GM12878 (cell line): ENCODE measurements around the gene PRSS8. TPM values are rescaled to one million over a fixed set of nuclear protein-coding genes. Genes with fewer than 3 reads are reported as not detected.

Experiments used
- ATAC-seq: fragments of 200-7000 bp; cut with Tn5 transposase; 3 replicates; pipeline ENCODE4 v1.9.1; 2020; ENCODE audit warnings: mild to moderate bottlenecking, moderate library complexity
- BruUV-seq: library from RNA; stranded (reverse); fragments of 400-500 nt; replicated peaks from 2 replicates; lab custom pipeline; 2021; lab: Mats Ljungman, UMichigan
- CTCF ChIA-PET: fragments of 300-600 bp; sonication (Branson Sonifier 250); formaldehyde crosslinking; extraction: SDS; loops from one replicate; lab custom pipeline; 2021; ENCODE audit warnings: inconsistent platforms; lab: Yijun Ruan, JAX
- POLR2A ChIA-PET: fragments of 350-600 bp; formaldehyde crosslinking; extraction: SDS; loops from one replicate; lab custom pipeline; 2021; ENCODE audit warnings: inconsistent platforms; lab: Charles Lee
- RAD21 ChIA-PET: fragments of 300-600 bp; sonication (Branson Sonifier 250); formaldehyde crosslinking; loops from one replicate; lab custom pipeline; 2023; ENCODE audit warnings: antibody characterized with exemption; ENCODE audit not compliant: unreplicated experiment; lab: Charles Lee
- SMC1A ChIA-PET: fragments of 300-600 bp; sonication (Branson Sonifier 250); formaldehyde crosslinking; loops from one replicate; lab custom pipeline; 2023; ENCODE audit not compliant: unreplicated experiment, uncharacterized antibody; lab: Charles Lee
- DNase-seq: peaks from one replicate; pipeline ENCODE4 v3.0.0-alpha.2; 2011; ENCODE audit warnings: low read depth, low spot score
- FAIRE-seq: peaks from 3 replicates; lab custom pipeline; 2011; peaks lifted over from hg19 to GRCh38; lab: Jason Lieb, UNC
- H2AFZ ChIP-seq: 2 replicates; pipeline ENCODE4 v1.6.0; 2011; ENCODE audit warnings: low read depth, low read length, control low read depth; ENCODE audit not compliant: control insufficient read depth
- H3K27ac ChIP-seq: 2 replicates; pipeline ENCODE4 v1.5.1; 2011; ENCODE audit warnings: control low read depth; ENCODE audit not compliant: control insufficient read depth, insufficient read depth
- H3K27me3 ChIP-seq, 2 experiments: replicated peaks in 1 of 2; 2 replicates each; pipeline versions ENCODE4 v1.6.0 to v1.6.1; 2011; ENCODE audit warnings: low read length in 1 of 2; ENCODE audit not compliant: control insufficient read depth in 2 of 2, insufficient read depth in 2 of 2
- H3K36me3 ChIP-seq, 2 experiments: 2 replicates each; pipeline ENCODE4 v1.5.1; 2011; ENCODE audit warnings: low read length in 1 of 2; ENCODE audit not compliant: control insufficient read depth in 2 of 2, insufficient read depth in 2 of 2
- H3K4me1 ChIP-seq: 2 replicates; pipeline ENCODE4 v1.6.1; 2011; ENCODE audit warnings: mild to moderate bottlenecking, low read length, moderate library complexity, mixed read lengths; ENCODE audit not compliant: control insufficient read depth, insufficient read depth
- H3K4me2 ChIP-seq: 2 replicates; pipeline ENCODE4 v1.6.0; 2011; ENCODE audit warnings: control low read depth; ENCODE audit not compliant: control insufficient read depth, insufficient read depth
- H3K4me3 ChIP-seq: fragments of 200-600 bp; sonication (generic); 2 replicates; pipeline ENCODE4 v1.5.1; 2016
- H3K79me2 ChIP-seq: 2 replicates; pipeline ENCODE4 v1.6.0; 2011; ENCODE audit warnings: low read length; ENCODE audit not compliant: control insufficient read depth, insufficient read depth
- H3K9ac ChIP-seq: 2 replicates; pipeline ENCODE4 v1.8.0; 2011; ENCODE audit warnings: low read length, control low read depth, mixed read lengths; ENCODE audit not compliant: control insufficient read depth, insufficient read depth
- H3K9me3 ChIP-seq: replicated peaks from 3 replicates; pipeline ENCODE4 v1.5.1; 2011; ENCODE audit warnings: mild to moderate bottlenecking, low read length; ENCODE audit not compliant: control insufficient read depth, insufficient read depth
- H4K20me1 ChIP-seq: 2 replicates; pipeline ENCODE4 v1.6.0; 2011; ENCODE audit not compliant: control insufficient read depth, insufficient read depth
- CHD4 ChIP-seq: fragments of 200-600 bp; sonication (generic); IDR thresholded peaks from 2 replicates; pipeline ENCODE4 v1.6.1; 2016; ENCODE audit warnings: mild to moderate bottlenecking
- CREB1 ChIP-seq: IDR thresholded peaks from 2 replicates; pipeline ENCODE4 v1.6.1; 2012; ENCODE audit warnings: low read depth, mild to moderate bottlenecking, inconsistent platforms
- CREM ChIP-seq: IDR thresholded peaks from 2 replicates; pipeline ENCODE4 v1.6.1; 2014; ENCODE audit warnings: antibody characterized with exemption, low read depth
- IKZF1 ChIP-seq: fragments of 450-650 bp; conservative IDR thresholded peaks from 2 replicates; pipeline ENCODE4 v1.6.1; 2017; ENCODE audit warnings: antibody characterized with exemption, mild to moderate bottlenecking
- IKZF2 ChIP-seq, 2 experiments: fragments of 450-650 bp; IDR thresholded peaks; 2 replicates each; pipeline ENCODE4 v1.6.1; 2017; ENCODE audit warnings: mild to moderate bottlenecking in 2 of 2, moderate library complexity in 2 of 2
- NBN ChIP-seq: fragments of 450-650 bp; IDR thresholded peaks from 2 replicates; pipeline ENCODE4 v1.6.1; 2016
- NR2C1 ChIP-seq: fragments of 450-650 bp; IDR thresholded peaks from 2 replicates; pipeline ENCODE4 v1.6.1; 2017; ENCODE audit warnings: antibody characterized with exemption, mild to moderate bottlenecking, moderate library complexity
- NR2C2 ChIP-seq: IDR thresholded peaks from 2 replicates; pipeline ENCODE4 v1.6.1; 2011; ENCODE audit warnings: borderline replicate concordance, low read depth; ENCODE audit not compliant: control insufficient read depth, insufficient read length
- NR2F1 ChIP-seq: fragments of 450-650 bp; conservative IDR thresholded peaks from 2 replicates; pipeline ENCODE4 v1.6.1; 2017; ENCODE audit warnings: mild to moderate bottlenecking
- RUNX3 ChIP-seq: IDR thresholded peaks from 2 replicates; pipeline ENCODE4 v1.6.1; 2012; ENCODE audit warnings: low read length, inconsistent platforms
- SP1 ChIP-seq: IDR thresholded peaks from one replicate; pipeline ENCODE4 v1.6.1; 2011; ENCODE audit warnings: low read depth, low read length
- TCF12 ChIP-seq: IDR thresholded peaks from 2 replicates; pipeline ENCODE4 v1.6.1; 2011; ENCODE audit warnings: low read depth, mild to moderate bottlenecking, low read length
- WGBS: methylation state at CpG from one replicate; pipeline ENCODE4 v1.1.6; 2016; ENCODE audit warnings: low lambda C conversion rate; ENCODE audit not compliant: insufficient replicate concordance, insufficient coverage; ENCODE audit errors: missing lambda C conversion rate; 5-methylcytosine and 5-hydroxymethylcytosine counted together
- in situ Hi-C: fragments of 300-500 bp; cut with MboI; formaldehyde crosslinking; loops from 9 replicates; pipeline ENCODE4 v1.14.3; 2018; ENCODE audit warnings: mixed read lengths
- intact Hi-C: fragments of 100-400 bp; cut with micrococcal nuclease; formaldehyde crosslinking; loops from one replicate; pipeline ENCODE4 v1.14.2; 2022; ENCODE audit not compliant: unreplicated experiment
- polyA plus RNA-seq, 11 experiments: library from polyadenylated mRNA; depleted of rRNA in 4 of 11; unstranded in 6 of 11; stranded (reverse) in 5 of 11; fragments of >200 nt; fragmentation: Nextera tagmentation in 4 of 11; fragmentation: Illumina TruSeq in 1 of 11; extraction: Ambion mirVana in 4 of 11; extraction: Trizol in 1 of 11; gene quantifications; 1 replicate in 1 of 11; 2 replicates in 10 of 11; pipeline versions ENCODE4 v1.2.1 to v1.2.3, GENCODE V29; 2011 to 2016; ENCODE audit warnings: inconsistent platforms in 2 of 11, missing spikeins in 2 of 11, low read depth in 1 of 11
- total RNA-seq, 4 experiments: library from RNA; depleted of rRNA in 3 of 4; stranded (reverse); fragments of >200 nt in 3 of 4; fragmentation: Illumina TruSeq in 1 of 4; extraction: Trizol in 1 of 4; gene quantifications; 2 replicates each; pipeline versions ENCODE4 v1.2.1 to v1.2.3, GENCODE V29; 2013 to 2021
- TF ChIP-seq, protein P1 (sequence below): fragments of 450-650 bp; IDR thresholded peaks from 2 replicates; pipeline ENCODE4 v1.6.1; 2017; ENCODE audit warnings: borderline replicate concordance
- TF ChIP-seq, protein P2 (sequence below): IDR thresholded peaks from 2 replicates; pipeline ENCODE4 v1.6.1; 2012; ENCODE audit warnings: low read depth, low read length, improper control_type of control experiment

PRSS8 gene
- total and polyA plus RNA-seq, 10 of the 15 experiments (the other 5 are each of a cell fraction or from before 2014, with no cell fraction given), result 0.33 to 0.58 TPM; not detected in 8

DNA sequence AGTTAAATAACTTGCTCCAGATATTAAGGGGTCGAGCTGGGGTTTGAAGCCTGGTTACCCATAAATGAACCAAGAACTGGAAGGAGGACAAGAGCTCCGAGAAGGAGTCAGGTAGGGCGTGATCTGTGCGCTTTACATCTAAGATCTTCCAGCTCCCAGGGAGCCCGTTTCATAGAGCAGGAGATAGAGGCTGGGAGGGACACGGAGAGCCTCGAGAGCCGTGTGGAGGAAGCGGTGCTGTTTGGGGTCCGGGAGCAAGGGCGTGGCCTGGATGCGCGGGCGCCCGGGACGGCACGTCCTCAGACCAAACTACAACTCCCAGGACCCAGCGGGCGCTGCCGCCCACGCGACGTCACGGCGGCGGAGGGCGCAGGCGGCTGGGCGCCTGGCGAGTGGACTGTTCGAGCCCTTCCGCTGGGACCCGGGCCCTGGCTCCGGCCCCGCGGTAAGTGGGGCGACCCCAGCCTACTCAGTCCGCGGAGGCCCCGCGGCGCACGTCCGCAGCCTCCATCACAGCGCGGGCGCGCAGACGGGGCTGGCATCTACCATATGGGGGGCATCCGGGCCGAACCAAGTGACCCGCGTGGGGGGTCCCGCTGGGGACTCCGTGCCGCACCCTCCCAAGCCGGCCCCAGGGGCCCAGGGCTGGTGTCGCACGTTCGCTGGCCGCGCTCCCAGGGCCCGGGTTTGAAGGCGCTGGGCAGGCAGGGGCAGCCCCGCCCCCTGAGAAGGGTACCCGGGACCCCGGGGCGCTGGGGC lies 27.3 kb downstream of the PRSS8 start, which contains the start of gene BCKDK (continued):
- TF ChIP-seq CHD4 (no peak), IKZF1 (peak; percentile 94), NR2F1 (peak; percentile 64; the same call in 1 of the 2 replicates), SP1 (peak; percentile 49), CREM (peak; percentile 89), NR2C1 (peak; percentile 68), RUNX3 (peak; percentile 27; the same call in 1 of the 2 replicates)
- TF ChIP-seq, protein P1, sequence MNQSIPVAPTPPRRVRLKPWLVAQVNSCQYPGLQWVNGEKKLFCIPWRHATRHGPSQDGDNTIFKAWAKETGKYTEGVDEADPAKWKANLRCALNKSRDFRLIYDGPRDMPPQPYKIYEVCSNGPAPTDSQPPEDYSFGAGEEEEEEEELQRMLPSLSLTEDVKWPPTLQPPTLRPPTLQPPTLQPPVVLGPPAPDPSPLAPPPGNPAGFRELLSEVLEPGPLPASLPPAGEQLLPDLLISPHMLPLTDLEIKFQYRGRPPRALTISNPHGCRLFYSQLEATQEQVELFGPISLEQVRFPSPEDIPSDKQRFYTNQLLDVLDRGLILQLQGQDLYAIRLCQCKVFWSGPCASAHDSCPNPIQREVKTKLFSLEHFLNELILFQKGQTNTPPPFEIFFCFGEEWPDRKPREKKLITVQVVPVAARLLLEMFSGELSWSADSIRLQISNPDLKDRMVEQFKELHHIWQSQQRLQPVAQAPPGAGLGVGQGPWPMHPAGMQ, result no peak
- TF ChIP-seq, protein P2, sequence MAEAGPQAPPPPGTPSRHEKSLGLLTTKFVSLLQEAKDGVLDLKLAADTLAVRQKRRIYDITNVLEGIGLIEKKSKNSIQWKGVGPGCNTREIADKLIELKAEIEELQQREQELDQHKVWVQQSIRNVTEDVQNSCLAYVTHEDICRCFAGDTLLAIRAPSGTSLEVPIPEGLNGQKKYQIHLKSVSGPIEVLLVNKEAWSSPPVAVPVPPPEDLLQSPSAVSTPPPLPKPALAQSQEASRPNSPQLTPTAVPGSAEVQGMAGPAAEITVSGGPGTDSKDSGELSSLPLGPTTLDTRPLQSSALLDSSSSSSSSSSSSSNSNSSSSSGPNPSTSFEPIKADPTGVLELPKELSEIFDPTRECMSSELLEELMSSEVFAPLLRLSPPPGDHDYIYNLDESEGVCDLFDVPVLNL, result peak; percentile 44; the same call in 1 of the 2 replicates
- TF ChIP-seq, all 136 proteins: peak for 44

DNA sequence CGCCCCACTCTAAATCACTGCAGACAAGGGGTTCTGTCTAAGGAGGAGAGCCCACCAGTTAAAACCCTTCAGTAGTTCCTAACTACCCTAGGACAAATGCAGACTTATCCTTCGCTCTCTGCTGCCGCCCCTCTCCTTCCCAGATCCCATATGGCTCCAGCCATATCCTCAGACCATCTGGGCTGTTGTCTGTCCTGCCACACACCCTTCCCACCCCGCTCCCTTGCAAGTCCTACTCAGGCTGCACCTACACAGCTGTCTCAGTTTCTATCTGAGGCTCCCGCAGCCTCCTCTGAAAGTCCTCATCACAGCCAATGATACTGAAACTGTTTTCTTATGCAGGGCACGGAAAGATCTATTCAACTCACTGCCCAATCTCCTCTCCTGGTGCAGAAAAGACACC lies 28.1 kb downstream of the PRSS8 start:
- H3K27ac ChIP-seq, result peak overlapping the region; percentile 81
- in situ Hi-C loops (no loop called here), intact Hi-C loops (loop anchor here (5.0 kb wide), 1 partner anchor 35 kb away; no protein-coding TSS in a partner anchor)
- ChIA-PET POLR2A (interaction anchor here (0.6 to 3.1 kb wide), 5 partner anchors 10 to 153 kb away, joined by 3 to 13 read pairs (median 5); partner anchors contain the start of genes KAT8, ZNF646 and ZNF668), CTCF (interaction anchor here (0.9 to 1.6 kb wide), 3 partner anchors 10 to 34 kb away, joined by 4 to 6 read pairs (median 5); no protein-coding TSS in a partner anchor), RAD21 (interaction anchor here (1.5 to 2.8 kb wide), 3 partner anchors 9 to 35 kb away, joined by 6 to 12 read pairs (median 6); partner anchors contain the start of gene KAT8), SMC1A (no interaction called here)
- H3K27me3 ChIP-seq, result no peaks in the 10 kb centered on the region
- peaks cover 13% of the 10 kb centered on the region for H3K79me2 ChIP-seq
- H3K36me3 ChIP-seq, result peaks cover 0 to 4% of the 10 kb centered on the region in 2 experiments; a peak in 3 of 4 replicates
- DNase-seq (peak; percentile 54), ATAC-seq (peak; percentile 79), FAIRE-seq (peak; percentile 68)
- peak overlapping the region; percentile 74 for H3K4me3 ChIP-seq
- TF ChIP-seq CREB1 (no peak), TCF12 (0 out of 2 replicates have a peak, but pooled peaks have one; percentile 11), NBN (0 out of 2 replicates have a peak, but pooled peaks have one; percentile 9), NR2C2 (no peak), IKZF2 (IDR thresholded peaks at IDR 0.05) (0 out of 4 replicates have a peak, but pooled peaks have one; percentile 9 to 22)
- peak overlapping the region; percentile 91 for H2AFZ ChIP-seq
- 35% methylated on average over 6 of the region's 6 CpGs for WGBS
- no peaks in the 10 kb centered on the region for H3K9me3 ChIP-seq
- peaks cover 22% of the 10 kb centered on the region for H3K4me1 ChIP-seq
- TSS peak; percentile 62 for BruUV-seq
- H3K9ac ChIP-seq, result peak overlapping the region; percentile 91
- no peaks in the 10 kb centered on the region for H4K20me1 ChIP-seq
- peak overlapping the region; percentile 77 for H3K4me2 ChIP-seq
